ENCODE results near the gene RCAN1.
A peak's percentile ranks its signal among the peaks of the same experiment; 100 is the strongest.

RCAN1 gene

DNA sequence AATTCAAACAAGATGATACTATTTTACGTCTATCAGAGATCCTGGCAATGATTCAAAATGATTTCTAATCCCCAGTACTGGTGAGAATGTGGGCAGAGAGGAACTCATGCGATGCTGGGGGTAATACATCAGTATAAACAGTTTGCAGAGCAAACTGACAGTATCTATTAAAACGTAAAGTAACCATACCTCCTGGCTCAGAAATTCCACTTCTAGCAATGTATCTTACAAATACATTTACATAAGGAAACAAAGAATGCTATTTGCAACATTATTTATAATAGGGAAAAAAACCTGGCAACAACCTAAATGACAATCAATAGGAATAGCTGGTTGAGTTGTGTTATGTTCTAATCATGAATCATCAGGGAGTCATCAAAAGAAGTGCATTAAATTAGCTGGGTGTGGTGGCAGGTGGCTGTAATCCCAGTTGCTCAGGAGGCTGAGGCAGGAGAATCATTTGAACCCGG lies 15.9 kb downstream of the RCAN1 start:
- peak; percentile 66 for DNase-seq (ENCODE audit: low spot score)

DNA sequence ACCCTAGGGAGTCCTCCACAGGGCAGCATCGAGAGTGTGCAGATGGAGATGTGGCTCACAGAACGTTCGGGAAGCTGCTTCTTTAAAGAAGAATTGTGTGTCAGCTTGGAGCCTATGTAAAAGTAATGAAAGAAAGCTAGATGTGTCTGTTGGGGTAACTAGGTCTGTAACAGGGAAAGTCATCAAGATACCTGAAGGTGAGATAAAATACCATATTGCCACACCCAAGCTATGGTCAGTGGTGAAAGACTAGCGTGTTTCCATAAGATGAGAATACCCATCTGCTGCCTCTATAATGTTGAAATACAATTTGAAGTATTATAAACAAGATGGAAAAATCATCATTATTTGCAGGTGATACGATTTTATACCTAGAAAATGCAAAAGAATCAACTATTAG lies 17.5 kb downstream of the RCAN1 start:
- no peak for DNase-seq (ENCODE audit: low spot score)

DNA sequence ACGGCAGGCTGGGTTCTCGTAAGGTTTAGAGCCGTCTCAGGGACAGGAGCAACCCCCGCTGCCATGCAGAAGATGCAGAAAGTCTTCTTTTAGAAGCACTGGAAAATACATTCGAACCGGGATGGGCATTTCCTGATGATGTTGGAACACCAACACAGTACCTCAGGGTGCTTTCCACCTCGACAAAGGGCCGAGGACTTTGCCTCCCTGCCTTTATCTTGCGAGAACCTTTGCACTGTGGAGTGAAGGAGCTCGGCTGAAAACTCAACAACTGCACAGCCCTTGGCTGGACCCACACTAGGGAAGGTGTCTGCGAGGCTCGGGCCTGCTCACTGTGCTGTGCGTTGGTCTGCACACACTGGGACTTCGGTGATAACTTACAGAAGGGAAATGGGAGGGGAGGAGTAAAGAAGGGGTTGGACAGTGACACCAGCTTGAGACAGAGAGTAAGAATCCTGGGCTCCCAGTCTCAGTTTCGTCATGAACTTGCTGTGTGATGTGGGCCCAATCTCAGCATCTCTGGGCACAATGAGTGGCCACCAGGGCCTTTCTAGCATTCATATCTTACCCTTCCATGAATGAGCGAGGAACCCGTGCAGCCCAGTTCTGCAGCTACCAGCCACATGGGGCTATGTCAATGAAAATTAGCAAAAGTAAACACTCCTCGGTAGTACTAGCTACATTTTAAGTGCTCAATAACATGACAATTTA lies 18.2 kb downstream of the RCAN1 start:
- no peak for DNase-seq (ENCODE audit: low spot score)

DNA sequence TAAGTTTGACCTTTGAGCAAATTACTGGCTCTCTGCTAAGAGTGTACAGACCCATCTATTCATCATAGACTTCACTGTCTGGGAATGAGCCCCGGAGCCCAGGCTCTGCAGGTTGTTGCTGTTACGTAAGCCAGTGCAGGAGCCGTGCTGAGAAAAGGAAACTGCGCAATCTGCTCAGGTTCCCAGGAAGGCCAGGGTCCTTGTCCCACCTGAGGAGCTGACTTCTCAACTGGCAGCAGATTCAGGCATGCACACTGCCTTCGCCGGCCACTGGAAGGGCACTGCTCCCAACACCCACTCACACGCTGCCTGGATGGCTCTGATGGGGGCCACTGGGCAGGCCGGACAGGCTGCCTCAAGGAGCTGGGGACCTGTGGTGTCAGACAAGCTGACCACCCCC lies 19.5 kb downstream of the RCAN1 start:
- no peak for DNase-seq (ENCODE audit: low spot score)

DNA sequence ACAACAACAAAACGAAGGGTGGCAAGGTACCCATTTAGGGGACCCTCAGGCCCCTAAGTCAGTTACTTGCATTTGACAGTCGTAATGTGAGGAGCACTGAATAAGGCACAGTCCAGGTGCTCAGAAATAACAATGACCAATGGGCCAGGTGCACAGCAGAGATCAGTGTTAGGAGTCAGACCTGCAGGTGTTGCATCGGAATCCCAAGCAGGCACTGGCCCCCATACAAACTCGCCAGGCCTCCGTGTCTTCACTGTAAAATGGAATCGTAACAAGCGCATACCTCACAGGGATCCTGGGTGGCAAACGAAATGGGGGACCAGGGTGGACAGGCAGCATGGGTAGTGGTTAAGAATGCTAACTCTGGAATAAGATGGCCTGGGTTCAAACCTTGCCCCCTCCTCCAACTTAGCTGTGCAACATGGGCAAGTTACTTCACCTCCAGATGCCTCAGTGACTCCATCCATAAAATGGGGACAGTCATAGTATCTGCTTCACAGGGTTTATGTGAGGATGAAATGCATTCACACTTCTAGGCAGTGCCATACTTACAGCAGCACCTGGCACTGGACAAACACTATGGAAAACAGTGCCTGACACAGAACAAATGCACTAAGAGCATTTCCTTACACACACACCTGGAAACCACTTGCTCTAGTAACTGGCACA lies 20.2 kb downstream of the RCAN1 start:
- DNase-seq (ENCODE audit: low spot score) = no peak

DNA sequence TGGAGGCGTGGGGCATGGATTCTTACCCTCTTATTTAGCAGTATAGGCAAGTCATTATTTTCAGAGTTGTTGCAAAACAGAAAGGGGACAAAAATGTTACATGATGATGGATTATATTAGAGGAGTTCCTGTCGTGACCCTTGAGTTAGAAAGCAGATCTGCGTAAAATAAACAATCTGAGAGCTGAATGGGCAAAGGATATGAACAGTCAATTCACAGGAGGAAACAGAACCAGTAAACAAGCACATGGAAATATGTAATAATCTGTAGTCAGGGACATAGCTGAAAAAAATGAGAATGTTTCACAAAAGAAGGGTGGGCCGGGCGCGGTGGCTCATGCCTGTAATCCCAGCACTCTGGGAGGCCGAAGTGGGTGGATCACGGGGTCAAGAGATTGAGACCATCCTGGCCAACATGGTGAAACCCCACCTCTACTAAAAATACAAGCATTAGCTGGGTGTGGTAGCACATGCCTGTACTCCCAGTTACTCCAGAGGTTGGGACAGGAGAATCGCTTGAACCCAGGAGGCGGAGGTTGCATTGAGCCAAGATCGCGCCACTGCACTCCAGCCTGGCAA lies 20.9 kb downstream of the RCAN1 start:
- no peak for DNase-seq (ENCODE audit: low spot score)

DNA sequence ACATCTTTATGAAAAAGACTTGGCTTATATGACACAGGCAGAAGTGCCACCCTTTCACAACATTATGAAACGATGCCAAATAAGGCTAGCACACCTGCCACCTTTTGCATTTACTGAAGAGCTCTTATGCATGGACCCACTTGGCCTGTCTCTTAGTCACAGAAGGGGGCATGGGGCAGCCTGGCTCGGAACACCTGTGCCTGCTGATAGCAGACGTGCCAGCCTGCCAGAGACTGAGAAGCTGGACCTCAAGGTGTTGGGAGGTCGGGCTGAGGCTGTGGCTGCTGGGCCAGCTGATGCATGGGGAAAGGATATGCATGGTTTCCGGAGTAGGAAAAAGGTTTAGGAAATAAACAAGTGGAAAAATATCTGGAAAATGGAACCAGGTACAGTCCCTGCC lies 21.5 kb downstream of the RCAN1 start:
- DNase-seq (ENCODE audit: low spot score) = no peak

DNA sequence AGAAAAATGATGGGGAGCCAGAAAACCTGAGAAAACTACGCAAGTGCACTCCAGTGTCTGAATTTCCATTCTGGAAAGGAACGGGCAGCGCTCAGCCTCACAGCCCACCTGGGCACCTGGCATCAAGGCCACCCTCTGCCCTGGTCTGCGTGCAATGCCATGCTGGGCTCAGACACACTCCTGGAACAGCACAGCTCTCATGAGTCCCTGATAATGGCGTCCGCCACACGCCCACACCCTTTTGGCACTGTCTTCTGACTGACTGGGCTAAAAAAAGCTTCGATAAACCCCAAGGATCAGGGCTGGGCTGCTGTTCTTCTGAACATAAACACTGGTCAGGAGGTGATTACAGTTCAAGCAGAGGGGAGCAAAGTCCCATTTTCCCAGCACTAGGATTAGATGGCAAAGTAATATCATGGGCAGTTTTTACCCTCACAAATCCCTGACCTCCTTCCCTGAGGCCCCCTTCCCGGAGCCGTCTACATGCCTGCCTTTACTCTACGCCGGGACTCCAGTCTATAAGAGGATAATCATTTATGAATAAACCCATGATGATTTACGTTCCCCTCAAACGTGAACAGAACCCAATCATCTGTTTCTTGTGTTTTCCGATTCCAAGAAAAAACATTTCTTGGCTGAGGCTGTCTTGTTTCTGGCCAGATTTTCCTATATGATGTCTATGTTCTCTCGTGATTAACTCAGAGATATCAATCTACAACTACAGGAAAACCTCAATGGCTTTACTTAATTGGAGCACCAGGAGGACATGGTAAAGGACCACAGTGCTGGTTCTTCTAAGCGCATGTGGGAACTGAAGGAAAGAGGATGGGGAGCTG lies 22.6 kb downstream of the RCAN1 start:
- no peak for DNase-seq (ENCODE audit: low spot score)

DNA sequence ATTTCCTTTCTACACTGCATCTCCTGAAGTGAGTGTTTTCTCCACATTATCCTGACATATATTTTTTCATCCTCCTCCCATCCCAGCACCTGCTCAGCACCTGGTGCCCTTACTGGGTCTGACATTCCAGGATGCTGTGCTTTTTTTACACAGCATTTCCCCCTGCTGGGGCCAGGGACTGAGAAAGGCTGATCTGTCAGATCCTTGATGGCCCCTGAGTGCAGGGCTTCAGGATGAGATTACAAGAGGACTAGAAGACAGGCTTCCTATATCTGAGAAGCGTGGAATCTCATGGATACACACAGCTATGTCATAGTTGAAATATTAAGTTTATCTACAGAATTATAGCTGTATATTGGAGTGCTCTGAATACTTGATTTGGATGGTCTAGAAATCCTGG lies 24.4 kb downstream of the RCAN1 start:
- DNase-seq (ENCODE audit: low spot score) = no peak

DNA sequence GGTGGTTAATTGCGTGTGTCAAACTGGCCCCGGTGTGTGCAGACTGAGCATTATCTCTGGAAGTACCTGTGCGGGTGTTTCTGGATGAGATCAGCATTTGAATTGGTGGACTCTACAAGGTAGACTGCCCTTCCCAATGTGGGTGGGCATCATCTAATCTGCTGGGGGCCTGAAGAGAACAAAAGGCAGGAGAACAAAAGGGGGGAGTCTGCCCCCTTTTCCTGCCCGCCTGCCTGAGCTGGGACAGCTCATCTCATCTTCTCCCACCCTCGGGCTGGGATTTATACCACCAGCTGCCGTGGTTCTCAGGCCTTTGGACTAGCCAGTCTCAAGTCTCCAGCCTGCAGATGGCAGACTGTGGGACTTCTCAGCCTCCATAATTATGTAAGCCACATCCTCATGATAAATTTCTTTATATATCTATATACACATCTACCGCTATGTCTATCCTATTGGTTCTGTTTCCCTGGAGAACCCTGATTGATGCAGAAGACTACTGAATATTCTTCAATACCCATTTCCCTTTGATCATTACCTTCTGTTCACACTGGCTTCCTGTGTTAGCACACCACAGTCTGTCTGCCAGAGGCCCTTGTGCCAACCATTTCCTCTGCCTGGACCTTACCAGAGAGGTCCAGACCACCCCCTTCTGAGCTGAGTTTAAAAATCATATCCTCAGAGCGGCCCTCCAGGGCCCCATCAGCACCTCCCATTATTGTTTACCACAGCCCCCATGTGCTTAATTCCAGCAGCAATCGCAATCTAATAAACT lies 25.2 kb downstream of the RCAN1 start:
- DNase-seq (ENCODE audit: low spot score) = no peak

DNA sequence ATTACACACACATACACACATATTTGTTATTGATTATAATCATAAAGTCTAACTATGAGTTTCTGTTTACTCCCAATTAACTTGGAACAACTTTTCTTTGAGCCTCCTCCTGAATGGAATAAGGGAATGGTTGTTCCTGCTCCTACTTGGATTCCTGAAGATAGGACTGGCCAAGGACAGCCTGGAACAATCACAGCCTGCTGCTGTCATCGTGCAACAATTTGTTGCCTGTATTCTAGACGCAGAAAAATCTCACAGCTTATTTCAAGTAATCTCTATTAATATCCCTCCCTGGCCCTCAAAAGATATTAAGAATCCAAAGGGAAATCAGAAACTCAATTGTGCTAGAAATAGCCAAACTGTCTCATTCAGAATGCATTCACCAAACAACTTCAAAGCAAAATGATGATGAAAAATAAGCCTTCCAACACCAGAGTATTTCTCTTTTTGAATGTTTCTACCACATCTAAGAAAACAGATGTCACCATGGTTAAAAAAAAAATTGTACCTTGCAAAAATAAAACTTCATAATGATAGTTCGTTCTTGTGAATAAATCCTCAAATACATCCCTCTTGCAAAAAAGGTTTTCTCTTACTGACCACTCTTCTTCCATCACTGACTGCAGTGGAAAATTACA lies 30.9 kb downstream of the RCAN1 start:
- DNase-seq (ENCODE audit: low spot score) = no peak

DNA sequence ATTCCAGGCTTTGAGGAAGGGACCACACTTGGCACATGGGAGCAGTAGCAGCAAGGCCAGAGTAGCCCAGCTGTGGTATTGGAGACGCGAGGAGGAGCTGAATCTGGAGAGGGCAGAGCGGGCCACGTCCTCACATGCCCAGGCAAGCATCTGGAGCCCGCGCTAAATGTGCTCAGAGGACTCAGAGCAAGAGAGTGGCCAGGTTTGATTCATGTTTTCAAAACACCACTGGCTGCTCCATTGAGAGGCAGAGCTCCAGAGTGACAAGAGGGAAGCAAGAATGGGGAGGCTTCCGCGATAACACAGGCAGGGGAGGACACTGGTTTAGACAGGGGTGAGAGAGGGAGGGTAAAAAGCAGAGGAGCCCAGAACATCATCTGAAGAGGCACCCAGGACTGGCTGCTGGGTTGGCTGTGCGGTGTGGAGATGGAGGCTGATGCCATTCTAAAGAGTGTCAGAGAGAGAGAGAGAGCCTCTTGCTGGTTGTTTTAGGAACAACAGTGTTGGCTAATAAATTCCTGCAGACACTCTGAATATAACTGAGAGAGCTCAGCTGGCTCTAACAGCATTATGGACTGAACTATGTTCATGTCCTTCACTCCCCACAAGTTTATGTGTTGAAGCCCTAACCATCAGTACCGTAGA lies 32.3 kb downstream of the RCAN1 start:
- DNase-seq (ENCODE audit: low spot score) = no peak

DNA sequence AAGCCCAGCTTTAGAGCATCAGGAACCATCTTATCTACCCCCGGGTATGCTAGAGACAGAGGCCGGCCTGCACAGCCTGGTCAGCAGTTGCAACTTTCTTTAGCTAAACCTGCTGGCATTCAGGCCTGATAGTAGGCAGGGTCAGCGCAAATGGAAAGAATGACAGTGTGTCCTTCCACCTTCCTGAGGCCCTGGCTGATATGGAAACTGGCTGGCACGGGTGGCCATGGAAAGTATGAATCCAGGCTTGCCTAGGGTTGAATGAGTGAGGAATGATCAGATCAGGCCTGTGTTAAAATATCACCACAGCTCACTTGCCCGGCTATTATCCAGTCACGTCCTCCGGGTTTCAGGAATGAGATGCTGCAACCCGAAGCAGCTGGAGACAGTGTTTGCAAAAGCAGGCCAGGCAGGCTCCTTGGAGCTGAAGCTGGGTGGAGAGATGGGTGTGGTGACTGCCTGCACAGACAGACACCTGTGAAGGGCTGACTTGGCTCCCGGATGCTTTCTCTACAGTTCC lies 34.7 kb downstream of the RCAN1 start:
- no peak for DNase-seq (ENCODE audit: low spot score)

DNA sequence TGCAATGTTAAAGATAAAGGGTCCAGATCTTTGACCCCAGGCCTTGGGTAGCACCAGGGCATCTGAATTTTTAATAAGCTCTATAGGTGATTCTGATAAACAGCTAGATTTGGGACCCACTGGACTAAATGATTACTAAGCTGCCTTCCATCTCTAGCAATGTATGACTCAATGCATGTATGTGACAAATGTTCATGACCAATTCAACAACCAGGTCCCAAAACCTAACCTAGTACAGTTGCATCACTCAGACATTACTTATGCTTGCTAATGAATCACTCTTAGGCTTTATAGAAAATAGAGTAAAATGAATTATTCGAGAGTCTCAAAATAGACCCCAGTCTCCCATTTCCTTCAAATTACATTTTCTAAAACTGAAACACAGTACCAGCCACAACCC lies 35.5 kb downstream of the RCAN1 start:
- peak; percentile 83 for DNase-seq (ENCODE audit: low spot score)

DNA sequence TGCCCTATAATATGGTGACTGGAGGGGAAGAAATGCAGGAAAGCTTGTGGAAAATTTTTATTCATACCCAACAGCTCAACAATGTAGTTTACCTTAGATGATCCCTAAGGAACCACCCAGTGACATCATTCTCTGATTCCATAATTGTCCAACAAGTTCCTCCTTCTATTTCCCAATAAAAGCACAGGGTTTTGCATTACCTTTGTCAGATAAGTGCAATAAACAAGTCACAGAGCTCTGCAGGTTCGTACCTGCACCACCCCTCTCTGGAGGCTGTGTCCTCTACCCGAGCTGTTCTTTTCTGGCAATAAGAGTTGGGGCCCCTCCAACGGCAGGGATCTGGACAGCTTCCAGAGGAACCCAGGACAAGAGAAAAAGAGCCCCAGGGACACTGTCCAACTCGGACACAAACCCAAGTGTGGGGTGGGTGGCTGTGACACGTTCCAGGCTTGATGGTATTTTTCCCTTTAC lies 38.8 kb downstream of the RCAN1 start:
- DNase-seq (ENCODE audit: low spot score) = no peak

DNA sequence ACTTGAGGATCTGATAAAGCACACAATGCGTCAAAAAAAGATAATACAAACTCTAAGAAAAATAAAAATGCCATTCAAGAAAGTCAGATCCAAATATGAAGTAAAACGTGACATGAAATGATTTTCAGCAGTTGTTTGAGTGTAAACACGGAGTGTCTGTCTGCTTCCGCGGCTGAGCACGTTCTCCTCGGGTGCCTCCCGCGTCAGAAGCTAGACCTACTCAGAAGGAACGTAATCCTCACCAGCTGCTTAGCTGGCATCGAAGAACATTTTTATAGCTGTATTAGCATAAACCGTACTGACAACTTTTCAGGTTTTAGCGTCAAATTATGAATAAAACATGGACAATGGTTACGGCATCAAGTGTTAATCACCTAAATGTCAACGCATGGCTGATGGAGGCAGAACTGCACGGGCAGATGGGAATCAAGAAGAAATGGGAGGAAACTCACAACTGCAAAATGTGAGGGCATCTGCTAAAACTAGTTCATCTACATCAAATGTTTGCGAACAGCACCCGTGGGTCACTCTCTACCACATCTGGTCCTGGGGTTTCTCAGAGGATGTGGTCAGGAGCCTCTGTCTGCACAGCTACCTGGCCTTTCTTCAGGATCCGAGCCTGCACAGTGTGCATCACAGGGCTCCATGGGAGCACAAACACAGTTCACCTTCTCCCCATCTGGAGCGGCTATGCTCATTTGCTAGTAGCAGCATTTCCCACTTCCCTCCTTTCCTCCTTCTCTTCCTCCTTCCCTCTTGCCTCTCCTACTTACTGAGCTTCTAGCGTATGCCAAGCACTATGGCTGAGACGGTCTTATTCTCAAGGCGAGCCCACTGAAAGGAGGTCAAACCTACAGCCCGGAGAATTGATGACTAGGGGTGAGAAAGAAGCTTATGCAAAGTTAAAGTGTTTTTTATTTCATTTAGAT lies 40.0 kb downstream of the RCAN1 start:
- no peak for DNase-seq (ENCODE audit: low spot score)

DNA sequence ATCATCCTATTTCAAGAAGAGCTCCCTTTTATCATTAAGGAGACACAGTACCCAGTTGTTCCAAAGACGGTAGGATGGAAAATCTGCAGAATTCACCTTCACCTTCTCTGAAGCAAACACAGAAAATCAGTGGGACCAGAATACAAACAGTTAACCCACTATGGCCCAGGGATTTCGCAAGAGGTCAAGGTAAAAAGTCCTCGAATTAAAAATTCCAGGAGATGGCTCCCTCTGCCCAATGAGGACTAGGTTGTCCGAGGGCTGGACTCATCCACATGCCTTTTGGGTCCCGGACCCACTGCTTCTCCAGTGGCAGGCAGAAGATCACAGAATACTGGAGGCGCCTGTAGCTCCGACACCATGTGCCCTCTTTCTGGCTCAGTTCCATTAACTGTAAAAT lies 42.9 kb downstream of the RCAN1 start:
- DNase-seq (ENCODE audit: low spot score) = no peak

DNA sequence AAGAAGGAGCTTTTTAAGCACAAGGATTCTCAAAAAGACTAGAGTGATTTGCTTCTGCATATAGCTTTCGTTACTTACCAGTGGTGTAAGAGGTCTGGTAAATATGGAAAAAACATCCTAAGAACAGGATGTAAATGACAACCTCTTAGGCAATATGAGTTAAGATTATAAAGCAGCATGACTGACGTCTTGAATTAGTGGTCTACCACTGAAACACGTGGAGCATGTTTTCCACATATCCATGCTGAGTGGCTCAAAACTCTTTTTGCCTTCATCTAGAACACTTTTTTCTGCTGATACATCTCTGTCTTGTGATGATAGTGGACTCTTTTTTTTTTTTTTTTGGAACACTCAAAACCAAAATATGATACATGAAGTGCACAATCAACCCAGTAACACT lies 44.6 kb downstream of the RCAN1 start:
- DNase-seq (ENCODE audit: low spot score) = no peak

DNA sequence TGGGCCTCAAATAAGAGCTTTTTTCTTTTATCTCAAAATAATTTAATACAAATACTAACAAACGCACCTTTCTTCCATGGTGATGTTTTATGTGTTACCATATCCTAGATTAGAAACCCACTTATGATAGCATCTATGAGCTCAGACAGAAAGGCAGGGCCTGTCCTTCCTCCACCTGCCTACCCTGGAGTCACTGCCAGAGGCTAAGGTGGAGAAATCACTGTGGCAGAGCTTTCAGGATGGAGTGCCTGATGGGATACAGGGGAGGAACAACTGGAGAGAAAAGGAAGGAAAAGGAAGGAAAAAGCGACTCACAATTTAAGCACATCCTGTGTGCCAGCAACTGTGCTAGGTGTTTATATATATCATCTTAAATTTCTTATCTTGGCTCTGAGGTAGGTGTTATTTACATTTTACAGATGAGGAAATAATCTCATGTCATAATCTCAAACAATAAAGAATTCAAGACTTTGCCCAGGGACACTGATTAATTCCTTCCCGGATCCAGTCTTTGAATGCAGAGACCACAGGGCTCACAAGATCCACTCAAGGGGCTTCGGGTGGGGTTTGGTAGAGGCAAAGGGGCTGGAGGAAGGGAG lies 45.4 kb downstream of the RCAN1 start:
- DNase-seq (ENCODE audit: low spot score) = no peak
